ENCODE results near the gene POU2F3. TPM values are rescaled to one million over a fixed set of nuclear protein-coding genes. Genes with fewer than 3 reads are reported as not detected.

Gene POU2F3
- total and polyA plus RNA-seq, 4 donors, result 2.6 to 3.9 (median 3.1) TPM

DNA sequence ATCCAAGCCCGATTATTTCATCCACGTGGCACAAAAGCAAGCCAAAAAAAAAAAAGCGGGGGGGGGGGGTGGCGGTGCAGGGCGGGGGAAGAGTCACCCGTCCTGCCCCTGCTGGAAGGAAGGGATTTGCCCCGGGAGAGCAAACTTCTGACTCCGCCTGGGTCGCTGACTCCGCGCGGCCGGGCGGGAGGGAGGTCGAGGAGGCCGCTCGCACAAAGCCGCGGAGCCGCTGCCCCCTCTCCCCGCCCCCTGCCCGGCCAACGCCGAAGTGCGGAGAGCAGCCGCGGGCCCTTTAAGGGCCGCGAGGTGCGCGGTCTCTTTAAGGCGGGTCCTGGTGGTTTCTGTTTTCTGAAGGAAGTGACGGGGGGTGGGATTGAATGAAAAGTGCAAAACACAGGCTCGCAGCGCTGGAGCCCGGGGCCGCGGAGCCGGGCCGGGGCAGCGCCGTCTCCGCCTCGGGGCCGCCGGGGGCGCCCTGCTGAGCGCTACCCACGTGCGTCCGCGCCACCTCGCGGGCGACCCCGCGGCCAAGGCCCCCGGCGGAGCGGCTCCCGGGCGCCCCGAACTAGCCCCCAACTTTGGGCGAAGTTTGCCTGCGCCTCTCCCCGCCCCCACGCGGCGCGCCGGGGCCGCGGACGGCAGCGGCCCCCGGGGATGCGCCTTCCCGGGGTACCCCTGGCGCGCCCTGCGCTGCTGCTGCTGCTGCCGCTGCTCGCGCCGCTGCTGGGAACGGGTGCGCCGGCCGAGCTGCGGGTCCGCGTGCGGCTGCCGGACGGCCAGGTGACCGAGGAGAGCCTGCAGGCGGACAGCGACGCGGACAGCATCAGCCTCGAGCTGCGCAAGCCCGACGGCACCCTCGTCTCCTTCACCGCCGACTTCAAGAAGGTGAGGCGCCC is 29.1 kb upstream of the POU2F3 start, which contains the start of gene OAF:
Gene OAF, plus strand, starts transcription at position 407 of the 896 bp plus-strand sequence. Its CDS starts 248 bp downstream, at position 655.
- peaks cover 0 to 40% (median 9%) of the 10 kb centered on the region in 5 donors for H3K4me1 ChIP-seq (ENCODE audit: control insufficient read depth in 5 of 5, insufficient read depth in 5 of 5, low read length in 5 of 5)
- peak within 1 kb of the TSS in 1 of 2 donors; percentile 92 for H3K9ac ChIP-seq (ENCODE audit: insufficient read depth in 1 of 2, low read length in 2 of 2)
- no peaks in the 10 kb centered on the region for H3K9me3 ChIP-seq (ENCODE audit: control insufficient read depth in 4 of 4, insufficient read depth in 3 of 4, low read length in 3 of 4)
- H3K27me3 ChIP-seq (ENCODE audit: control insufficient read depth in 3 of 3, insufficient read depth in 3 of 3, low read length in 2 of 3), result no peaks in the 10 kb centered on the region
- 0 to 1% methylated on average over 71 to 106 of the region's 108 CpGs for WGBS, 2 donors
- H3K4me3 ChIP-seq, result peak within 1 kb of the TSS; percentile 52
- peak within 1 kb of the TSS; percentile 1 to 55 for H3K27ac ChIP-seq (ENCODE audit: low read depth in 1 of 2, low read length in 1 of 2)
- H3K36me3 ChIP-seq (ENCODE audit: control insufficient read depth in 4 of 4, insufficient read depth in 4 of 4, low read length in 4 of 4), result peaks cover 0 to 5% (median 0%) of the 10 kb centered on the region in 4 donors
- peak; percentile 90 to 96 (median 95) for DNase-seq
- peak; percentile 77 for ATAC-seq (ENCODE audit: insufficient read depth, low FRiP score)
- TF ChIP-seq, protein P1, sequence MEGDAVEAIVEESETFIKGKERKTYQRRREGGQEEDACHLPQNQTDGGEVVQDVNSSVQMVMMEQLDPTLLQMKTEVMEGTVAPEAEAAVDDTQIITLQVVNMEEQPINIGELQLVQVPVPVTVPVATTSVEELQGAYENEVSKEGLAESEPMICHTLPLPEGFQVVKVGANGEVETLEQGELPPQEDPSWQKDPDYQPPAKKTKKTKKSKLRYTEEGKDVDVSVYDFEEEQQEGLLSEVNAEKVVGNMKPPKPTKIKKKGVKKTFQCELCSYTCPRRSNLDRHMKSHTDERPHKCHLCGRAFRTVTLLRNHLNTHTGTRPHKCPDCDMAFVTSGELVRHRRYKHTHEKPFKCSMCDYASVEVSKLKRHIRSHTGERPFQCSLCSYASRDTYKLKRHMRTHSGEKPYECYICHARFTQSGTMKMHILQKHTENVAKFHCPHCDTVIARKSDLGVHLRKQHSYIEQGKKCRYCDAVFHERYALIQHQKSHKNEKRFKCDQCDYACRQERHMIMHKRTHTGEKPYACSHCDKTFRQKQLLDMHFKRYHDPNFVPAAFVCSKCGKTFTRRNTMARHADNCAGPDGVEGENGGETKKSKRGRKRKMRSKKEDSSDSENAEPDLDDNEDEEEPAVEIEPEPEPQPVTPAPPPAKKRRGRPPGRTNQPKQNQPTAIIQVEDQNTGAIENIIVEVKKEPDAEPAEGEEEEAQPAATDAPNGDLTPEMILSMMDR (IDR thresholded peaks at IDR 0.05; ENCODE audit: control extremely low read depth, extremely low read depth), result no peak

- Histone ChIP-seq H3K27me3 (ENCODE audit: control insufficient read depth in 3 of 3, insufficient read depth in 3 of 3, low read length in 2 of 3) (no peaks in the 10 kb centered on the region), H3K27ac (ENCODE audit: low read depth in 1 of 2, low read length in 1 of 2) (peak overlapping the region in 1 of 2 donors; percentile 1), H3K4me3 (peak overlapping the region; percentile 52), H3K9me3 (ENCODE audit: control insufficient read depth in 4 of 4, insufficient read depth in 3 of 4, low read length in 3 of 4) (no peaks in the 10 kb centered on the region), H3K9ac (ENCODE audit: insufficient read depth in 1 of 2, low read length in 2 of 2) (peak overlapping the region in 1 of 2 donors; percentile 26), H3K4me1 (ENCODE audit: control insufficient read depth in 5 of 5, insufficient read depth in 5 of 5, low read length in 5 of 5) (peaks cover 0 to 48% (median 9%) of the 10 kb centered on the region in 5 donors), H3K36me3 (ENCODE audit: control insufficient read depth in 4 of 4, insufficient read depth in 4 of 4, low read length in 4 of 4) (peaks cover 0 to 5% (median 0%) of the 10 kb centered on the region in 4 donors)
- TF ChIP-seq, protein P1 (IDR thresholded peaks at IDR 0.05; ENCODE audit: control extremely low read depth, extremely low read depth), result no peak
- no peak for ATAC-seq (ENCODE audit: insufficient read depth, low FRiP score)
- DNase-seq, result no peak
- WGBS, 2 donors, result 27 to 30% methylated on average over 15 to 18 of the region's 18 CpGs
These were observed 28.2 kb upstream of the POU2F3 start for GRCh38 chr11:120211522-120212258.

DNA sequence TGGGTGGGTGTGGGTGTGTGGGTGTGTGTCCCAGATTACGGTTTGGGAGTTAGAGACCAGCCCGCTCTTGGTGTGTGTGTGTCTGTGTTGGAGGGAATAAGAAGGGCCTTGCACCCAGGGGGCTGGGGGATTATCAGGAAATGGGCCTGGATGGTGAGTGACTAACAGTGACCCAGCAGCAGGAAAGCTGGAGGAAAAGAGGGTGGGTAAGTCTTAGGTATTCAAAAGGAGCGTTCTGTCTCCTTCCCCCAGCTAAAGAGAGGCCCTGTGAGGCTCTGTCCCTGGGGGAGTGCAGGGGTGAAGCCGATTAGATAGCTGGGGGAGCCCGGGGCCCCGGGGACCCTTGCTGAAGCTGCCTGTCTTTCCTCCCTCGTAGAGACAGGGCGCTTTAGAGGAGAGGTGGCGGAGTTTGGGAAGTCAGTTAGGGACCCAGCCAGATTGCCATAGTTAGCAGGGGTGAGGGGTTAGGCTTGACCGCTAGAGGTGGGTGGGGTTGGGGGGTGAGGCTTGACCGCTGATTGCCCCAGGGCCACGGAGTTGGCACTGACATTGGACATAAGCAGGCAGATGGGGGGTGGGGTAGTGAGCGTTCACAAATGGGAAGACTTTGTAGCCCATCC is 27.6 kb upstream of the POU2F3 start:
- TF ChIP-seq, protein P1 (IDR thresholded peaks at IDR 0.05; ENCODE audit: control extremely low read depth, extremely low read depth), result no peak
- DNase-seq (peak in 1 of 3 donors; percentile 24), ATAC-seq (ENCODE audit: insufficient read depth, low FRiP score) (no peak)
- Histone ChIP-seq H3K4me1 (ENCODE audit: control insufficient read depth in 5 of 5, insufficient read depth in 5 of 5, low read length in 5 of 5) (peaks cover 0 to 48% (median 9%) of the 10 kb centered on the region in 5 donors), H3K4me3 (no peak overlapping the region), H3K27ac (ENCODE audit: low read depth in 1 of 2, low read length in 1 of 2) (no peak overlapping the region), H3K36me3 (ENCODE audit: control insufficient read depth in 4 of 4, insufficient read depth in 4 of 4, low read length in 4 of 4) (peaks cover 0 to 5% (median 0%) of the 10 kb centered on the region in 4 donors), H3K9ac (ENCODE audit: insufficient read depth in 1 of 2, low read length in 2 of 2) (peak overlapping the region in 1 of 2 donors; percentile 64), H3K27me3 (ENCODE audit: control insufficient read depth in 3 of 3, insufficient read depth in 3 of 3, low read length in 2 of 3) (no peaks in the 10 kb centered on the region), H3K9me3 (ENCODE audit: control insufficient read depth in 4 of 4, insufficient read depth in 3 of 4, low read length in 3 of 4) (no peaks in the 10 kb centered on the region)
- 65 to 68% methylated on average over 13 of the region's 13 CpGs for WGBS, 2 donors

Data from lung (tissue), 12 donors.